ENCODE data around the gene TRIM28.
A peak's percentile ranks its signal among the peaks of the same experiment; 100 is the strongest.

TRIM28 gene

DNA sequence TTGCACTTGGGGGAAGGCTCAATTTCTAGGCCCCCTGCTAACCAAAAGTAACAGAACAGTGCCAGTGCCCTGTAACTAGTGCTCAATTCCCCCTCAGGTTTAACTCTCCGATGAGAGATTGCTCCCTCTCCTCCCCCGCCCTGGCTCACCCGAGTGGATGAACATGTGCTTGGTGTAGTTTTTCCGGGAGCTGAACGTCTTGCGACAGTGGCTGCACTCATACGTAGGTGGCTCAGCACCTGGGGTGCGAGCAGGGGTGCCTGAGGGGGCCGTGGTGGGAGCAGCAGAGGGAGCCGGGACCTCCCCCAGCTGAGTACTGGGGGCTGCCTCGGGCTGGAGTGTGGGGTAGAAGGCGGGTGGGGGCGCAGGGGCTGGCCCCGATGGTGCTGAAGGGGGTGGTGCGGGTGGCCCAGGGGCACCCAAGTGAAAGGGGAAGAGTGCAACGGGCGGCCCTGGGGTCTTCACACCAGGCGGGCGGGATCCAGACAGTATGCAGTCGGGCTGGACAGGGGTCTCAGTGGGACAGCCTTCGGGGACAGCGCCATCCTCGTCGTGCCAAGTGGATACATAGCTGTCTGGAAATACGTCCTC lies 27.5 kb upstream of the TRIM28 start:
- TF ChIP-seq FOXM1 (IDR thresholded peaks at IDR 0.05; ENCODE audit: borderline replicate concordance, low read depth), result no peak
- TF ChIP-seq CEBPB (IDR thresholded peaks at IDR 0.05), result no peak
- TF ChIP-seq TCF12 (IDR thresholded peaks at IDR 0.05; ENCODE audit: low read depth), result no peak
- TF ChIP-seq MAX (IDR thresholded peaks at IDR 0.05), result no peak
- no peak for TF ChIP-seq EGR1 (IDR thresholded peaks at IDR 0.05)
- no peak for TF ChIP-seq CREB1 (IDR thresholded peaks at IDR 0.05; ENCODE audit: low read depth)
- no peak for TF ChIP-seq TAF1 (IDR thresholded peaks at IDR 0.05; ENCODE audit: low read depth)
- TF ChIP-seq YY1 (IDR thresholded peaks at IDR 0.05; ENCODE audit: low read depth), result no peak
- no peak for TF ChIP-seq NFIC (IDR thresholded peaks at IDR 0.05)
- TF ChIP-seq, protein P1, sequence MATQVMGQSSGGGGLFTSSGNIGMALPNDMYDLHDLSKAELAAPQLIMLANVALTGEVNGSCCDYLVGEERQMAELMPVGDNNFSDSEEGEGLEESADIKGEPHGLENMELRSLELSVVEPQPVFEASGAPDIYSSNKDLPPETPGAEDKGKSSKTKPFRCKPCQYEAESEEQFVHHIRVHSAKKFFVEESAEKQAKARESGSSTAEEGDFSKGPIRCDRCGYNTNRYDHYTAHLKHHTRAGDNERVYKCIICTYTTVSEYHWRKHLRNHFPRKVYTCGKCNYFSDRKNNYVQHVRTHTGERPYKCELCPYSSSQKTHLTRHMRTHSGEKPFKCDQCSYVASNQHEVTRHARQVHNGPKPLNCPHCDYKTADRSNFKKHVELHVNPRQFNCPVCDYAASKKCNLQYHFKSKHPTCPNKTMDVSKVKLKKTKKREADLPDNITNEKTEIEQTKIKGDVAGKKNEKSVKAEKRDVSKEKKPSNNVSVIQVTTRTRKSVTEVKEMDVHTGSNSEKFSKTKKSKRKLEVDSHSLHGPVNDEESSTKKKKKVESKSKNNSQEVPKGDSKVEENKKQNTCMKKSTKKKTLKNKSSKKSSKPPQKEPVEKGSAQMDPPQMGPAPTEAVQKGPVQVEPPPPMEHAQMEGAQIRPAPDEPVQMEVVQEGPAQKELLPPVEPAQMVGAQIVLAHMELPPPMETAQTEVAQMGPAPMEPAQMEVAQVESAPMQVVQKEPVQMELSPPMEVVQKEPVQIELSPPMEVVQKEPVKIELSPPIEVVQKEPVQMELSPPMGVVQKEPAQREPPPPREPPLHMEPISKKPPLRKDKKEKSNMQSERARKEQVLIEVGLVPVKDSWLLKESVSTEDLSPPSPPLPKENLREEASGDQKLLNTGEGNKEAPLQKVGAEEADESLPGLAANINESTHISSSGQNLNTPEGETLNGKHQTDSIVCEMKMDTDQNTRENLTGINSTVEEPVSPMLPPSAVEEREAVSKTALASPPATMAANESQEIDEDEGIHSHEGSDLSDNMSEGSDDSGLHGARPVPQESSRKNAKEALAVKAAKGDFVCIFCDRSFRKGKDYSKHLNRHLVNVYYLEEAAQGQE (IDR thresholded peaks at IDR 0.05; ENCODE audit: low read depth), result no peak
- TF ChIP-seq RAD21 (IDR thresholded peaks at IDR 0.05; ENCODE audit: low read depth), result no peak
- TF ChIP-seq EP300 (IDR thresholded peaks at IDR 0.05; ENCODE audit: borderline replicate concordance), result no peak
- no peak for TF ChIP-seq USF1 (IDR thresholded peaks at IDR 0.05)
- no peak for TF ChIP-seq TEAD4 (IDR thresholded peaks at IDR 0.05)
- TF ChIP-seq ZBTB7A (IDR thresholded peaks at IDR 0.05; ENCODE audit: low read depth), result no peak

DNA sequence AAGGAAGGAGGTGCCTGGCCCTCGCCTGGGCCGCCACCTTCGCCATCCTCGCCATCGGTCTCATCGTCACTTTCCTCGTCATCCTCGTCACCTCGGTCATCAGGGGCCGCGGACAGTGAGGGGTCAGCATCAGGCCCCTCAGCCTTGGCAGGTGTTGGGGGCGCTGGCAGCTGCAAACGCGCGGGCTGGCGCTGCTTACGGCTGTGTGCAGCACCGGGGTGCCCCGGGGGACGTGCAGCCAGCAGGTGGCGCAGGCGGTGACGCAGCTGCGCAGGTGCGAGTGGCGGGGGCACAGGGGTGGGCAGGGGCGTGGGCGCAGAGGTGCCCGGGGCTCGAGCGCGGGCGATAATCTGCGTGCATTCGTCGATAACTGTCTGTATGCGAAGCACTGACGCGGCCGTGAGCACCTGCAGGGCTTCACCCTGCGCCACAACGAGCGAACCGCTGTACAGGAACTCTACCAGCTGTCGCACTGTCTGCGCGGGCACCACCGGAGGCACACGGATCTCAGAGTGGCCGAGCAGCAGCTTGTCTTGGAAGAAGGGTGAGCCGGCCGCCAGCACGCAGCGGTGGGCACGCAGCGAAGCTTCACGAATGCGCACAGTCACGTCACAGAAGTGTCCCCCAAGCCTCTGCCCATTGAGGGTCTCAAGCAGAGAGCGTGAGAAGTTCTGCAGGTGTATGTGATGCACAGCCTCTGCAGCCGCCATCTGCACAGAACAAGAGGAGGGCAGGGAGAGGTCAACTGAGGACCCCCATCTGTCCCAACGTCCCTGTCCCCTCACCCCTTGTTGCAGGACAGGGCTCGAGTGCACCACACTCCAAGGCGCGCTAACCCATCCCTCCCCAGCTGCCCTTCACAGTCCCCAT lies 26.7 kb upstream of the TRIM28 start:
- TF ChIP-seq ZBTB7A (IDR thresholded peaks at IDR 0.05; ENCODE audit: low read depth) (no peak), TAF1 (IDR thresholded peaks at IDR 0.05; ENCODE audit: low read depth) (no peak), TEAD4 (IDR thresholded peaks at IDR 0.05) (no peak), YY1 (IDR thresholded peaks at IDR 0.05; ENCODE audit: low read depth) (no peak), EP300 (IDR thresholded peaks at IDR 0.05; ENCODE audit: borderline replicate concordance) (no peak)

DNA sequence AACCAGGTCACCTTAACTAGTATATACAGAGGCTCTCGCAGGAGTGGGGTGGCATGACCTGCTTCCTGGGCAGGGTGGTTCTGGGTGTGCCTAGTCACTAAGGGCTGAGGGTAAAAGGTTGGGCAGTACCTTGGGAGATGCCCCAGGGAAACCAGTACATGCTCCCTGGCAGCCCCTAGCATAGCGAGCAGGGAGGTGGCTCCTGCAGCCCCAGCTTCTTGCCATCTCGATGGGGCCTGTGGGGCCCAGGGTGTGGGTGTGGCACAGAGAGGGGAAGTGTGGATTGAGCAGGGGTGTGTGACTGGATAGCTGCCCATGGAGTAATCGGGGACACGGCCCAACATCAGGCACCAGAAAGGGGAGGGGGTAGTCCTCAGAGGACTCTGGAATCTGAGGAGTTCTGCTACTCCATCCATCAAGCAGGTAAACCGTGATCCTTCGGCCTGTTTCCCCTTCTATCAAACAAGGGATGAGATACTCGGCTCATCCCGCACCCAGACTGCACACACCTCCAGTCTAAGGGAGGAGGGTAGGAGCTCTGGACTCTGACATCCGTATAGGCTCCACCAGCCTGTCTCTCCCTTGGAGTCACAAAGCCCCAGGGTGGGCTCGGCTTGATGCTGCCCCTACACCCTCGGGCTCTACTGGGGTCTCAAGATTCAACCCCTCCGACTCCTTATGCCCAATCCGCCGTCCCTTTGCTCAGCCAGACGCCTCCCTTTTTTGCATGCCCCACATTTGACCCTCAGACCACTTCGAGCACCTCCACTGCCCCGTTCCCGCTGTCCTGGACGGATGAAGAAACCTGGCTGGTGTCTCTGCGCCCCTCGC lies 25.4 kb upstream of the TRIM28 start:
- TF ChIP-seq USF1 (IDR thresholded peaks at IDR 0.05), result no peak
- TF ChIP-seq, protein P1 (IDR thresholded peaks at IDR 0.05; ENCODE audit: low read depth), result no peak
- peak; percentile 59; the same call in 1 of the 2 replicates for TF ChIP-seq ZBTB7A (IDR thresholded peaks at IDR 0.05; ENCODE audit: low read depth)

DNA sequence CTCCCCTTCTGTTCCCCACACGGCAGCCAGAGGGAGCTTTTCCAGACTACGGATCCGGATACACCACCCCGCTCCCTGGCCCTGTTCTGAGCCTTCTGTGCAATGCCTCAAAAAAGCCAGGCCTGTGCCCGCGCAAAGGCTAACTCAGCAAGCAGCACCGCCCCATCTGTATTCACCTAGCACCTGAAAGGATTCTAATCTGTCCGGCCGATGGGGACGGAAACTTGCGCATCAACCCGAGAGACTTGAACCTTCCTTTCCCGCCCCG lies 24.8 kb upstream of the TRIM28 start:
- TF ChIP-seq ZBTB7A (IDR thresholded peaks at IDR 0.05; ENCODE audit: low read depth) (no peak; the same call in 1 of the 2 replicates), TCF12 (IDR thresholded peaks at IDR 0.05; ENCODE audit: low read depth) (no peak; the same call in 1 of the 2 replicates), TEAD4 (IDR thresholded peaks at IDR 0.05) (no peak), CREB1 (IDR thresholded peaks at IDR 0.05; ENCODE audit: low read depth) (no peak), NFIC (IDR thresholded peaks at IDR 0.05) (no peak), CEBPB (IDR thresholded peaks at IDR 0.05) (no peak), EP300 (IDR thresholded peaks at IDR 0.05; ENCODE audit: borderline replicate concordance) (no peak), TAF1 (IDR thresholded peaks at IDR 0.05; ENCODE audit: low read depth) (no peak), YY1 (IDR thresholded peaks at IDR 0.05; ENCODE audit: low read depth) (no peak), MAX (IDR thresholded peaks at IDR 0.05) (no peak), FOXM1 (IDR thresholded peaks at IDR 0.05; ENCODE audit: borderline replicate concordance, low read depth) (no peak), RAD21 (IDR thresholded peaks at IDR 0.05; ENCODE audit: low read depth) (no peak), USF1 (IDR thresholded peaks at IDR 0.05) (no peak), EGR1 (IDR thresholded peaks at IDR 0.05) (no peak)
- TF ChIP-seq, protein P1 (IDR thresholded peaks at IDR 0.05; ENCODE audit: low read depth), result no peak
